T1000 (cell line): Measurements from ENCODE around the gene GUSB.
"Not testable (repeated sequence)": the region's sequence is repeated elsewhere in the genome, so short reads cannot be mapped to it uniquely, and the experiment has no call there.

Experiments
- DNase-seq: peaks from one replicate; lab custom pipeline; 2025; ENCODE audit warnings: mixed read lengths; lab: John Stamatoyannopoulos, UW

GUSB gene

GRCh38 chr7:65981965-65982792, at the start of gene GUSB:
TSS of gene GUSB (minus strand) at chr7:65982213. CDS start at chr7:65982183, 30 bp downstream.
- DNase-seq = peak; percentile 74

DNA sequence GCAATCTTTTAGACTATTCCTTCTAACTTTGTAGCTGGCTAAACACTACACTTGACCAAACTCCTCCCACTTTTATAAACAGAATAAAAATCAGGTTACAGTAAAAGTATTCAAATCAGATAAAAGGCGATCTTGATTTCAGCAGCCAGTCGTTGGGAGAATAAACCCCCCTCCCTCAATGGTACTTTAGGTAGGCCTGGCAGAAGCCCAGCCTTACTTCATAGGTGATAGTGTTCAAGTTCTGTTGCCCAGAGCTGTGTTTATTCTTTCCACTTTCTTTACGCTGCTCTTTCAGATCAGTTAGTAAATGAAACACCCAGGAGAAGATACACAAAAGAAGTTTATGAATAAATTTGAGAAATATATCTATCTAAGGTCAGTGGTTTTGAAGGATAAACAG, 46.3 kb upstream of the GUSB start:
- DNase-seq = not testable (repeated sequence)

GRCh38 chr7:66016131-66016461, 34.1 kb upstream of the GUSB start:
- DNase-seq = no peak

DNA sequence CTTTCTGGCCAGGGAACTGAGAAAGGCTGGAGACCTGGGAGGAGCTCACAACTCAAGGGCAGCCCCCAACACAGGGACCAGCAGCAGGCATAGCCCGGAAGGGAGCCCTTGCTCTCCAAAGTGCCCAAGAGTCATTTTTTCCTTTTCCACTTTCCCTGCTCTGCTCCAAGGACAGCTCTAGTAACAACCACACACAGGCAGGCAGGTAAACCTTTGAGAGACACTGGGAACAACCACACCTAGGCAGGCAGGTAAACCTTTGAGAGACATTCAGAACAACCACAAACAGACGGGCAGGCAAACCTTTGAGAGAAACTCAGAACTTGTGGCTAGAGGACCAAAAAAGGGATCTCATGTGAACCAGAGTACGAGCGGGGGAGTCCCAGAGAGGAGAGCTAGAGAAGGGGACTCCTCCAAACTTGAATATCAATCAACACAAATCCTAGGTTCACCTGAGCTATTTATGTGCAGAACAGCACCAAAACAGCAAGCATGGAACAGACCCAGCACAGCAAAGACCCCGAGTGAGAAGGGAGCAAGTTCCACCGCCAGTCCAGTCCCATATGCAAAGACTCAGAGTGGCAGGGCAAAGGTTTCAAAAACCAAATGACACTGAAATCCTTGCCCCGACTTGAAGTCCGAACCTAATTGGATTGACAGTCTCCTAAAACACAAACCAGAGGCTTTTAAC, 33.6 kb upstream of the GUSB start:
- no peak for DNase-seq

- DNase-seq = no peak
These were observed 31.9 kb upstream of the GUSB start for GRCh38 chr7:66013938-66014337.

- no peak for DNase-seq
These were observed 25.2 kb upstream of the GUSB start for GRCh38 chr7:66007232-66007631.

DNA sequence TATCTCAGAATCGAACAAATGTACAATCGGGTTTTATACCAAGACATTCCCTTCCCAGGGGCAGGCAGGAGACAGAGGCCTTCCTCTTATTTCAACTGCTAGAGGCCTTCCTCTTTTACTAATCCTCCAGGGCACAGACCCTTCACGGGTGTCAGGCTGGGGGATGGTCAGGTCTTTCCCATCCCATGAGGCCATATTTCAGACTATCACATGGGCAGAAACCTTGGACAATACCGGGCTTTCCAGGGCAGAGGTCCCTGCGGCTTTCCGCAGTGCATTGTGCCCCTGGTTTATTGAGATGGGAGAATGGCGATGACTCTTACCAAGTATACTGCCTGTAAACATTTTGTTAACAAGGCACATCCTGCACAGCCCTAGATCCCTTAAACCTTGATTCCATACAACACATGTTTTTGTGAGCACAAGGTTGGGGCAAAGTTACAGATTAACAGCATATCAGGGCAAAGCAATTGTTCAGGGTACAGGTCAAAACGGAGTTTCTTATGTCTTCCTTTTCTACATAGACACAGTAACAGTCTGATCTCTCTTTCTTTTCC, 23.2 kb upstream of the GUSB start:
- not testable (repeated sequence) for DNase-seq

DNA sequence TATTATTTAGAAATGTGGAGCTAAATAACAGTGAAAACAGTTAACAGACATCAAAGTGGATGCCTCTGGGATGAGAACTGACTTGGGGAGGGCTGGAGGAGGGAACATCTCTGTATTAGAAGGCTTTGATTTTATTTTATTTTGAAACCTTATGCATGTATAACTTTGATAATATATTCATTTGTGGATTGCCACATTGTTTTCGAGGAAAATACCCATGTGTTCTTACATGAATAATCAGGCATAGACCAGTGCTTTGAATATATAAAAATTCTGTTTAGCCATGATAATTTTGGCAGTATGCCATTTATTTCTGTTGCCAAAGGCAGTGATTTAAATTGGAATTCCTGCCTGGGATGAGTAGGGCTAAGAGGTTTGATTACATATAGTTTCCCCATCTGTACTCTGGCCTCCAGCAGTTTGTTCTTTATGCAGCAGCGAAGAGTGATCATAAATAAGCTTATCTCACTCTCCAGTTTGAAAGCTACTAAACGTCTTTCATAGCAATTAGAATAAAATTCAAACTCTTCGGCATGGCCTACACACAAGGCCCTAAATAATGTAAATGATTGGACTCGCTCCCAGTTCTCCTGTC, 18.9 kb upstream of the GUSB start:
- DNase-seq = not testable (repeated sequence)

GRCh38 chr7:65994984-65995383, 13.0 kb upstream of the GUSB start:
- not testable (repeated sequence) for DNase-seq

- no peak for DNase-seq
These were observed 10.5 kb upstream of the GUSB start for GRCh38 chr7:65992526-65992925.

DNA sequence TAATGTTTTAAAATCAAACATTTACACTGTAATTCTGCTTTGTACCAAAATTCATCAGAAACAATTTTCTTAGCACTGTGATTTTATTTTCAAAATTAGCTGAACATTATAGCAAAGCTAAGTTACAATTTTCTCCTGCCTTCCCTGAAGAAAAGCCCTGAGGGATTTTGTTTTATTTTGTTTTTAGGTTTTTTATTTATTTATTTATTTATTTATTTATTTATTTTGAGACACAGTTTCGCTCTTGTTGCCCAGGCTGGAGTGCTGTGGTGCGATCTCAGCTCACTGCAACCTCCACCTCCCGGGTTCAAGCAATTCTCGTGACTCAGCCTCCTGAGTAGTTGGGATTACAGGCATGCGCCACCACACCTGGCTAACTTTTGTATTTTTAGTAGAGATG, 9.8 kb upstream of the GUSB start:
- not testable (repeated sequence) for DNase-seq

- no peak for DNase-seq
These were observed 7.7 kb upstream of the GUSB start for GRCh38 chr7:65989694-65990080.

DNA sequence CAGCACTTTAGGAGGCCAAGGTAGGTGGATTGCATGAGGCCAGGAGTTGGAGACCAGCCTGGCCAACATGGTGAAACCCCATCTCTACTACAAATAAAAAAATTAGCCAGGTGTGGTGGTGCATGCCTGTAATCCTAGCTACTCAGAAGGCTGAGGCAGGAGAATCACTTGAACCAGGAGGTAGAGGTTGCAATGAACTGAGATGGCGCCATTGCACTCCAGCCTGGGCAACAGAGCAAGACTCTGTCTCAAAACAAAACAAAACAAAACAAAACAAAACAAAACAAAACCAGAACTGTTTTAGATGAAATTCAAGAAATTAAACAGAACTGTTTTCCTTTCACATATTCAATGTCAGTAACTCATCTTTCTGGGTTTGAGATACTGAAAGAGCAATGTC, 6.5 kb upstream of the GUSB start:
- not testable (repeated sequence) for DNase-seq

- no peak for DNase-seq
These were observed 6.1 kb upstream of the GUSB start for GRCh38 chr7:65988084-65988483.

DNA sequence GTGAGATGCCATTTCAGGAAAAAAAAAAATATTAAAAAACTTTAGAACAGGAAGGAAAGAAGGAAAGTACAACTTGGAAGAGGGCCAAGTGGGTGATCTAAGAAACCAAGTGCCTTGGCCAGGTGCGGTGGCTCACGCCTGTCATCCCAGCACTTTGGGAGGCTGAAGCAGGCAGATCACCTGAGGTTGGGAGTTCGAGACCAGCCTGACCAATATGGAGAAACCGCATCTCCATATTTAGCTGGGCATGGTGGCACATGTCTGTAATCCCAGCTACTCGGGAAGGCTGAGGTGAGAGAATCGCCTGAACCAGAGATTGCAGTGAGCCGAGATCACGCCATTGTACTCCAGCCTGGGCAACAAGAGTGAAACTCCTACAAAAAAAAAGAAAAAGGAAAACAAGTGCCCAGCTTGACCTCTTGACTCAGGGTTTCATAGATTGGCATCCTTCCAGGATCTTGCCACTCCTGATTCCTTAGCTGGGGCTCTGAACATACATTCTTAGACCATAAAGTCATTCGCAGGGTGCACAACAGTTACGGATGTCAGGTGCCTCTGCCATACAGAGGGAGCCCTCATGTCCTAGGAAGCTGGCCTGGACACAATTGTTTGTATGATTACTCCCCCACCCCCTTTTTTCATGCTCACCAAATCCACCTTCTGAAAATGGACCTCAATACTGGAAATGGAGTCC, 2.1 kb upstream of the GUSB start:
- no peak for DNase-seq

GRCh38 chr7:65980478-65981250, 1.3 kb downstream of the GUSB start:
- no peak for DNase-seq

GRCh38 chr7:65979583-65980477, 2.2 kb downstream of the GUSB start:
- no peak for DNase-seq

GRCh38 chr7:65978891-65979582, 3.0 kb downstream of the GUSB start:
- DNase-seq = no peak

DNA sequence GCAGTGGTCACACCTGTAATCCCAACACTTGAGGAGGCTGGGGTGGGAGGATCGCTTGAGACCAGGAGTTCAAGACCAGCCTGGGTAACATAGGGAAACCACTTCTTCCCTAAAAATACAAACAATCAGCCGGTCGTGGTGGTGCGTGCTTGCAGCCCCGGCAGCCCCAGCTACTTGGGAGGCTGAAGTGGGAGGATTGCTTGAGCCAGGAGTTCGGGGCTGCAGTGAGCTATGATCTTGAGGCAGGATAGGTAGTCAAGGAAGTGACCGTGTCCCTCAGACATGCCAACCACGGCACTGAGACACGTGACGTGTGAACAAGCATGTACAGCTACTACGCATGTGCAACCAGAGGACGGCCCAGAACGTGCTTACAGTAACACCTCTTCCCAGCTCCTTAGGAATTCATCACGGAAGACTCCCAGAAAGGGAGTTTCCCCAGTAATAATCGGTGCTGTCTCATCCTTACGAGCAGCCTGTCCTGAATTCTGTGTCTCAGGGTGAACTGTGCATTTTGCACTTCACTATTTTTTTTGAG, 5.3 kb downstream of the GUSB start:
- DNase-seq = no peak
